ENCODE data around the gene ZNF789.

Gene ZNF789

GRCh38 chr7:99505324-99505662 lies 32.6 kb downstream of the ZNF789 start:
- Histone ChIP-seq H2AFZ (ENCODE audit: low read depth, low read length) (0 out of 2 replicates have a peak overlapping the region, but pooled peaks have one; percentile 93), H3K4me3 (ENCODE audit: low read length) (peak overlapping the region; percentile 88), H3K4me1 (ENCODE audit: low read length) (peaks cover 13% of the 10 kb centered on the region), H3K79me2 (ENCODE audit: low read length) (peaks cover 45% of the 10 kb centered on the region), H3K4me2 (ENCODE audit: low read length) (peak overlapping the region; percentile 94), H3K27me3 (ENCODE audit: low read depth, low read length) (no peaks in the 10 kb centered on the region), H3K9ac (ENCODE audit: low read length) (peak overlapping the region; percentile 72), H3K9me3 (ENCODE audit: insufficient read depth, low read length) (no peaks in the 10 kb centered on the region), H3K27ac (ENCODE audit: low read length) (peak overlapping the region; percentile 74), H4K20me1 (ENCODE audit: insufficient read depth, low read length) (no peaks in the 10 kb centered on the region), H3K36me3 (replicated peaks; ENCODE audit: low read depth, low read length) (no peaks in the 10 kb centered on the region)
- TF ChIP-seq CTCF (IDR thresholded peaks at IDR 0.05; ENCODE audit: low read depth, low read length) = no peak
- no peak for TF ChIP-seq EZH2phosphoT487 (IDR thresholded peaks at IDR 0.05; ENCODE audit: low read depth)

GRCh38 chr7:99514050-99514449 lies 41.4 kb downstream of the ZNF789 start:
- H3K9me3 ChIP-seq (ENCODE audit: insufficient read depth, low read length) = no peaks in the 10 kb centered on the region

GRCh38 chr7:99521399-99521798 lies 48.7 kb downstream of the ZNF789 start:
- Histone ChIP-seq H2AFZ (ENCODE audit: low read depth, low read length) (no peak overlapping the region), H3K36me3 (replicated peaks; ENCODE audit: low read depth, low read length) (peaks cover 18% of the 10 kb centered on the region), H3K4me1 (ENCODE audit: low read length) (no peaks in the 10 kb centered on the region; the same call in 1 of the 2 replicates), H3K4me2 (ENCODE audit: low read length) (no peak overlapping the region), H3K27ac (ENCODE audit: low read length) (no peak overlapping the region), H3K4me3 (ENCODE audit: low read length) (no peak overlapping the region), H3K9me3 (ENCODE audit: insufficient read depth, low read length) (no peaks in the 10 kb centered on the region), H3K9ac (ENCODE audit: low read length) (no peak overlapping the region), H3K27me3 (ENCODE audit: low read depth, low read length) (no peaks in the 10 kb centered on the region), H4K20me1 (ENCODE audit: insufficient read depth, low read length) (no peaks in the 10 kb centered on the region), H3K79me2 (ENCODE audit: low read length) (no peaks in the 10 kb centered on the region)
- TF ChIP-seq CTCF (IDR thresholded peaks at IDR 0.05; ENCODE audit: low read depth, low read length) = no peak
- no peak for TF ChIP-seq EZH2phosphoT487 (IDR thresholded peaks at IDR 0.05; ENCODE audit: low read depth)

More at GRCh38 chr7:99514050-99514449, 41.4 kb downstream of the ZNF789 start:
- Histone ChIP-seq H3K4me2 (ENCODE audit: low read length) (no peak overlapping the region), H2AFZ (ENCODE audit: low read depth, low read length) (no peak overlapping the region), H3K36me3 (replicated peaks; ENCODE audit: low read depth, low read length) (peaks cover 12% of the 10 kb centered on the region), H4K20me1 (ENCODE audit: insufficient read depth, low read length) (no peaks in the 10 kb centered on the region), H3K27me3 (ENCODE audit: low read depth, low read length) (no peaks in the 10 kb centered on the region), H3K4me3 (ENCODE audit: low read length) (no peak overlapping the region), H3K79me2 (ENCODE audit: low read length) (peaks cover 13% of the 10 kb centered on the region; the same call in 1 of the 2 replicates), H3K9ac (ENCODE audit: low read length) (no peak overlapping the region), H3K27ac (ENCODE audit: low read length) (no peak overlapping the region), H3K4me1 (ENCODE audit: low read length) (peaks cover 9% of the 10 kb centered on the region; the same call in 1 of the 2 replicates)
- no peak for TF ChIP-seq CTCF (IDR thresholded peaks at IDR 0.05; ENCODE audit: low read depth, low read length)
- no peak for TF ChIP-seq EZH2phosphoT487 (IDR thresholded peaks at IDR 0.05; ENCODE audit: low read depth)

- Histone ChIP-seq H3K4me3 (ENCODE audit: low read length) (no peak overlapping the region), H3K4me1 (ENCODE audit: low read length) (no peaks in the 10 kb centered on the region), H4K20me1 (ENCODE audit: insufficient read depth, low read length) (no peaks in the 10 kb centered on the region), H3K4me2 (ENCODE audit: low read length) (no peak overlapping the region), H3K79me2 (ENCODE audit: low read length) (no peaks in the 10 kb centered on the region), H3K36me3 (replicated peaks; ENCODE audit: low read depth, low read length) (peaks cover 25% of the 10 kb centered on the region), H3K9ac (ENCODE audit: low read length) (no peak overlapping the region), H3K9me3 (ENCODE audit: insufficient read depth, low read length) (peaks cover 4% of the 10 kb centered on the region; the same call in 1 of the 2 replicates), H3K27me3 (ENCODE audit: low read depth, low read length) (no peaks in the 10 kb centered on the region), H3K27ac (ENCODE audit: low read length) (no peak overlapping the region), H2AFZ (ENCODE audit: low read depth, low read length) (no peak overlapping the region)
- TF ChIP-seq EZH2phosphoT487 (IDR thresholded peaks at IDR 0.05; ENCODE audit: low read depth) (no peak), CTCF (IDR thresholded peaks at IDR 0.05; ENCODE audit: low read depth, low read length) (peak; percentile 33)
Measured at GRCh38 chr7:99525713-99526440, 53.2 kb downstream of the ZNF789 start.

Data from OCI-LY3 (cell line).